ENCODE measurements around the gene MRNIP.
"Not testable (repeated sequence)": the region's sequence is repeated elsewhere in the genome, so short reads cannot be mapped to it uniquely, and the experiment has no call there.

The MRNIP gene

DNA sequence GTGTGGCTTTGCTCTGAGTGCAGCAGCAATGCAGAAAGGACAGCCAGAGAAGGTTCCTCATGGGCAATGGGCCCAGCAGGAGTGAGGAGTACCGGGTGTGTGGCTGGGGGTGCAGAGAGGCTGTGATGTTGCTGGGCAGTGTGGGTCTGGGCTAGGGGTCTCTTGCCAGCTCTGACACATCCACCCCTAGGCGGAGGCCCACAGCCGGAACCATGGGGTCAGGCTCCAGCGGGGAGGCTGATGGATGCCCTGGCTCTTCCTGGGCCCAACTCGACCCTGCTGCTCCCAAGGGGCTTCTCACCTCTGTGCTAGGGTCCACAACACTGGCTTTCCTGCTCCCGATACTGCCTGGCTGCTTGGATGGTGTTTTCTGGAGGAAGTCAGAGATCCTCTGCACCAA is 29.2 kb upstream of the MRNIP start:
- DNase-seq = no peak

DNA sequence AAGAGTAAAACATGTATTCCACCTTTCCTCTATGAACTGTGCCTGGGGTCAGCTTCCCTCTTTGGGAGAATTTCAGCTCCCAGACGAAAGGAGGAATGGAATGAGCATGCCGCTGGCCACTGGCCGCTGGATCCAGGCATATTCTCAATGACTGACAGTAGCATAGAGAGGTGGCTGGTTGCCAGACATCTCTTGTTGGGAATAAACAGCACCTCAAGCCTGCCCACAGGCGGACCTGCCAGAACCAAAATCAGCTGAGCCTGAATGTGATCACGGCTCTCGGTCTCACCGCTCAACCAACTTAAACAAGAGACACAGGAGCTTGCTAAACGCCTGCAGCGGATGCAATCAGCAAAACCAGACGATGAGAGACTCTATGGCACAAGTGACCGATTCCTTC is 28.5 kb upstream of the MRNIP start:
- DNase-seq = no peak

DNA sequence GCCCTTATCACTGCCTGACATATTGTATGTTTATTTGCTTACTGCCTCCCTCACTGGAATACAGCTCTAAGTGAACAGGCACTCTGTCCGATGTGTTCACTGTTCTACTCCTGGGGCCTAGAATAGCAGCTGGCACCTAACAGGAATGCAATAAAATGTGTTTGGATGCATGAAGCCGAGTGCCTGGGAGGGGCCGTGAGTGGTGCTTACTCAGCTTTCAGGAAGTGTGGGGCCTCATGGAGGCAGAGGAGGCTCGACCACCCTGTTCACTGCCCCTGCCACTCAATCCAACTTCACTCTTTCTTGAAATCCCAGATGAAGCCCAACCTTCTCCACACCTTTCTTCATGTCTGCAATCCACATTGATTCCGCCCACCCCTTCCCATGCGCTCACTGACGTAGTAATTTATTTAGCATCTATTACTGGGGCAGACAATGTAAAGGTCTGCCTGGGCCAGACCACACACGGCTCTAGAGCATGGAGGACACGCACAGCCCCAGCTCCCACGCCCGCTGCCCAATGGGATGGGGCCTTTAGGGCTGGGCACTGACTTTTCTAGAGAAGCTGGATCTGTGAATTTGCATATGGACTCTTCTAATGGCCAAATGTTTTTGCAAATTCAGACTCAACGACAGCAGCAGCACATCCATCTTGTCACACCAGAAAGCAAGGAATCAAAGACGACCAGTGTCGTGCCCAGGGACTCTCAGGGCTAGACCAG is 27.7 kb upstream of the MRNIP start:
- no peak for DNase-seq

DNA sequence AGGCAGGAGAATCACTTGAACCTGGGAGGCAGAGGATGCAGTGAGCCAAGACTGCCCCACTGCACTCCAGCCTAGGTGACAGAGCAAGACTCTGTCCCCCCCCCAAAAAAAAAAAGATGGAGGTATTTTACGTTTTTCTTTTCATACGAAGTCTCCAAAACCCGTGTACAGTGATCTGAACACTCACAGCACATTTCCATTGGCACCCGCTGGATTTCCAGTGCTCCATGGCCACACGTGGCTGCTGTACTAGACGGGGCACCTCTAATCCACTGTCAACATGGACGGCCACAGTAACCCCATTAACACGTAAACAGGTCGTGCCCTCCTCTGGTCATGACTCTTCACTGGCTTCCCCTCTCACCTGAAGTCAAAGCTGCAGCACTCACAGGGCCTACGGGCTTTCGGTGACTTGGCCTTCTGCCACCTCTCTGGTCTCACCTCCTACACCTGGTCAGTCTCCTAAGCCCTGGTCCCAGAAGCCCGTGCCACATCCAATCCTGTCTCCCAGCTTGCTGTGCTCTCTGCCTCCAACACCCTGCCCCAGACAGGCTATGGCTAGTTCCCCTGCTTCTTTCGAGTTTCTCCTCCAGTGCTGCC is 27.0 kb upstream of the MRNIP start:
- DNase-seq = no peak

DNA sequence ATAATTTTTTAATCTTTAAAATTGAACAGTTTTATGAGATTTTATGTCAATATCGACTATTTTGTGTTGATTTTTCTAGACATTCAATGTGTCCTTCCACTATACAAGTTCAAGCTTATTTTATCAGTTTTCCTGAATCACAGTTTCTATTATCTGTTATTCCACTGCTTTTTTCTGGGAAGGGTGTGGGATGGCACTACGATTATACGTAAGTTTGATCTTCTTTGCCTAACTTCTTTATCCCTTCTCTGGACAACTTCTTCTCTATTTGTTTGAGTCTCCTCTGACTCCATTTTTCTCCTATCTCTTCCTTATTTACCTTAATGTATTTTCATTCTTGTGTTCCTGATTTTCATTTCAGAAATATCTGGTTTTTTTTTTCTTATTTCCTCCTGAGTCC is 24.5 kb upstream of the MRNIP start:
- no peak for DNase-seq

DNA sequence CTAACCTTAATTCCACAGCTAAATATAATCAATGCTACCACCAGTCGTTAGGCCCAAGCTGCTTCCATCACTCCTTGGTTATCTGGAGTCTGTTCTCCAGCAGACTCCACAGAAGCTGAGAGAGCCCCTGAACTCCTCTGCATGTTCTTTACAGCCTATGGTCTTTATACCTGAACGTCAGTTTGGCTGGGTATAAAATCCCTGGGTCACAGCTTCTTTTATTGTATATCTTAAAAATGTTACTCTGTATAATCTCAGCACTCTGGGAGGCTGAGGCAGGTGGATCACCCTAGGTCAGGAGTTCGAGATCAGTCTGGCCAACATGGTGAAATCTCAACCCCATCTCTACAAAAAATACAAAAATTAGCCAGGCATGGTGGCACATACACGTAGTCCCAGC is 23.7 kb upstream of the MRNIP start:
- no peak for DNase-seq

DNA sequence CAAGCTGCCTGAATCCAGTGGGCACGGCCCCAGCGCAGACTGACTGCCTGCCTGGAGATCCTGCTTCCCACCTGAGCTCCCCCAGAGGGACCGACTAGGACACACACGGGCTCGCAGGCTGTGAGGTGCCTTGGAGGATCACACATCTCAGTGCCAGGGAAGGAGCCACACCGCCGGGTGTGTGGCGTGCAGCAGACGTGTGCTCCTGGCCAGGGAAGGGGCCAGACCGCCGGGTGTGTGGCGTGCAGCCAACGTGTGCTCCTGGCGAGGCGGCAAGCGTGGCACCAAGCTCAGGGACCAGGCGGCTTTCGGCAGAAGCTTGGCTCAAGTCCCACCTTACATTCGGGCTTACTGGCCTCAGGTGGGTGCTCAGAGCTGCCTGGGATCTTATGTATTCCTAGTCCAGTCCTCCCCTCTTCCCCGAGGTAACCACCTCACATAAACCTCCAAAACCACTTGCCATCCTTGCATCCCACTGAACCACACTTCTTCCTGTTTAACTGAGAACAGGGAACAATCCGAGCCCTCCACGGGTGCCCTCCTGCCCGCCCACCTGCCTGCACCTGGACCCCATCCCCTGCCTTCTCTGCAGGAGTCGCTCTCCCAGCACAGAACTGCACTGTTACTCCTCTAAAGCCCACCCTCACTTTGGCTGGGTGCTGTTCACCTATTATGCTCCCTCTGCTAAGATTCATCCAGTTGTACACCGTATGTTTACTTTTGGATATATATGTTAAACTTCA is 22.4 kb upstream of the MRNIP start:
- no peak for DNase-seq

DNA sequence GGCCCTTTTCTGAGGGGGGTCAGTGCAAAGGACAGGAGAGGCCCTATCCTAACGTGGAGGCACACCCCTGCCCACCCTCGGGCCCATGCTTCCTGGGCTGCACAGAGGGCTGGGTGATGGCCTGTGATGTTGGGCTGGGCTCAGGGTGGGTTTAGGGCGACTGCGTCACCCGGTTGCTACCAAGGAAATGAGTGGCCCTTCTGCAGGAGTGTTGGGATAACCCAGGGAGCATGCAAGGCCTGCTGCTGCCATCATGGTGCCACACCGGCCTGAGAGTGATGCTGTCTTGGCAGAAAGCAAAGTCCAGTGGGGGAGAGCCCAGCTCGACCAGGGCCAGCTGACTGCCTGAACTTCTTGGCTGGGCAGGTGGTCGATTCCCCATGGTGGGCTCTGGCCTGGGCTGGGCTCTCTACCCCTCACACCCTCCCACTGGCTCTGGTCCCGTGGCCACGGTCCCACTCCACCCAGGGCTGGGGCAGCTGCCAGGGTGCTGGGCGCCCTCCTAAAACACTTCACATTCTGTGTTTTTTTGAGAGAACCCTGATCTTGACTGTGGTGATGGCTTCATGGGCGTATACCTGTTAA is 21.5 kb upstream of the MRNIP start:
- no peak for DNase-seq

DNA sequence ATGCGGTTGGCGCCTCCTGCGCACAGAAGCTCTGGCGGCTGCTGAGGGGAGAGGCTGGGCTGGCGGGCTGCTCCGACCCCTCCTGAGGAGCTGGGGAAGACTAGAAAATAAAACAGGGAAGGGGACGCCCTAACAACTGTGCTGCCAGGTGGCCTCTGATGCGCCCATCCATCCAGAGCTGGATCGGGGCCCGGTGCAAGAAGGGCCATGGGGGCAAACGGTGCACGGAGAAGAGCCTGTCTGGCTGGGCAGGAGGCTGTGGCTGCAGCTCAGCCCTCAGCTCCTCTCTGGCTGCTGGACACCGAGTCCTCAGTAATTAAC is 21.0 kb upstream of the MRNIP start:
- no peak for DNase-seq

DNA sequence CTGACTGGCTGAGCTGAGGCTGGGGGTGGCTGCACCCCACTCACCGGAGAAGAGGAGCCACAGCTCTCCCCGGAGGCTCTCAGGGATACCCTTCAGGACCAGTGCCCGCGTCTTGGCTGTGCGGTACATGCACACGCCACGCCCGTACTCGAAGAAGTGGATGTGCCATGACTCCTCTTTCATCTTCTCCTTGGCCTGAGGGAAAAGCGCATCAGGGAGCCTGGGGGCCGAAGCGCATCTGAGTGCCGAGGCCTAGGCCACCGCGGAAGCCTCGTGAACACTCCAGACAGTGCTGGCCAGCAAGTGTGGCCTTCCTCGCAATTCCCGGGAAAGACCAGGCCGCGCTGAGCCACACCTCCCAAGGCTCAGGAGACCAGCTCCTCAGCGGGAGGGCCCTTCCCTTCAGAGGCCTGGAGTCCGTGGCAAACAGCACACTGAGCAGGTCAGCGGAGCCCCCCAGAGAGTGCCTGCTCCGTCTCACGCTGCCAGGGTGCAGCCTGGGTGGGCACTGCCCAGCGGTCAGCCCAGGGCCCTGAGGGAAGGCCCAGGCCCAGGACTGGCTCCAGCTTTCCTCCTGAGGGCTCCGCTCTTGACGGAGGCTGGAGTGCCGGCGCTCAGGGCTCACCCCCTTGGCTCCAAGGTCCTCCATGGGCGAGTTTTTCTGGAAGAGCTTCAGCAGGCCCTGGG is 20.5 kb upstream of the MRNIP start:
- DNase-seq = no peak

DNA sequence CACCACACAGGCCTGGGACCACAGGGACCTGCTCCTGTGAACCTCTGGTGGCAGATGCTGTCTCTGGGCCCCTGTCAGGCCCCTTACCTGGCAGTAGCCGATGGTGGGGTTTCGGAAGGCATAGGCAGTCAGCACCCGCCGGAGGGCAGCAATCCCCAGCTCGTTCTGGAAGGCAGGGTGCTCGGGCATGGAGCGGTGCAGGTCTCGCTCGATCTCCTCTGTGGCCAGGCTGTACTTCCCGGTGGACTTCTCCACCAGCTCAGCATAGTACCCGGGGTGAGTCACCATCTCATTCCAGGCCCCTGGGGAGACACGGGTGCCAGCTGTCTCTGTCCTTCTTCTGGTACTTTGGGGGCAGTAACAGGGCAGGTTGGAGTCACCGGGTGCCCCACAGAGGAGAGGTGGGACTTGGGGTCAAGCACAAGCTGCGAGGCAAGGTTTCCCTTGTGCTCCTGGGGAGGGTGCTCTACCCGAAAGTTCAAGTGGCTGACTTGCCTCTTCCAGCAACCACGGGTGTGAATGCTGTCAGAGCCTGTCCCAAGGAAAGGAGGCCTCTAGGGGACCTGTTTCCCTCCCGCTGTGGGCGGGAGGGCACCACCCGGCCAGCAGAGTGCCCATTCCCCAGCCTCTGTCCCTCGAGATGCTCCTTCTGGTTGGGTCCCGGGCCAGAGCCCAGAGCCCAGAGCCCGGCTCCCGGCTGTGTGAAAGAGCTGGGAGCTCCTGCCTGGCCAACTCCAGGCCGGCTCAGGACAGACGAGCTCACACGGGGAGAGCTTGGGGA is 19.8 kb upstream of the MRNIP start:
- no peak for DNase-seq

DNA sequence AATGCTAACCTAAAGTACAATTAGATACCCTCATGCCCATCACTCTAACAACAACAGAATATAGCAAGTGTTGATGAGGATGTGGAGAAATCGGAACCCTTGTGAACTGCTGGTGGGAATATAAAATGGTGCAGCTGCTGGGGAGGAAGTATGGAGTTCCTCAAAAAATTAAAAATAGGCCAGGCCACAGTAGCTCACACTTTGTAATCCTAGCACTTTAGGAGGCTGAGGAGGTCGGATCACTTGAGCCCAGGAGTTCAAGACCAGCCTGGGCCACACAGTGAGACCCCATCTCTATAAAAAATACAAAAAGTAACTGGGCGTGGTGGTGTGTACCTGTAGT is 18.0 kb upstream of the MRNIP start:
- DNase-seq = no peak

DNA sequence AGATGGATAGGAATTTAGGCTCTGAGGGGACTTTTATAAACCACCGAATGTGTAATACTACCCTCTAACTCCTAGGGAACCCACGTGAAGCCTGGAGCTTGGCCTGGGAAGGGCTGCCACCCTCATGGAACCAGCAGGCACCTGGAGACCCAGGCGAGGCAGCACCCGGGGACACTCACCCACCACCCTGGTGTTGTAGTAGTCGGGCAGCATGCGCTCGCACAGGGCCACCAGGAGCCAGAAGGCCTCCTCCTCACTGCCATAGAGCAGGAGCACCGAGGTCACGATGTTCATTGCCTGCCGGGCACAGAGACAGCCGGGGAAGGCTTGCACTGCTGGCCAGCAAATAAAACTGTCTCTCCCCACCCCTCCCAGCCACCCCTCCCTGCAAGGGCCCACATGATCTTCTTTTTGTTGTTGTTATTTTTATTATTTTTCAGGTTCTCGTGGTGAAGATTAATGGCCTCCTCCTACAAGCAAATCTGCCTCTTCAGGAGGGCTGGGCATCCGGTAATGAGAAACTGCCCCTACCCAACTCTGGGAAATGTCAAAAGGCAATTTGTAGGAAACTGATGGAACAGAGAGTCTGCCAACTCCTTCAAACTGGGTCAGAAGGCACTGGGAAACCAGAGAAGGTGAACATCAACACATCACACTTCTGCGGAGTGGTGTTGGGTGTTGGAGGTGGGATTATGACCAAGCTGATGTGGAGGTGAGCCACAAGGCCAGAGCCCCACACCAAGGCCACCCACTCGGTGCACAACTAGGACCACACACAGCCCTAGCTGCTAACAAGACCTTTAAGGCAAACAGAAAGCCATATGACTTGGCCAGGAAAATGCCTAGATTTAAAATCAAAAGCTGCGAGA is 17.4 kb upstream of the MRNIP start:
- DNase-seq = no peak

DNA sequence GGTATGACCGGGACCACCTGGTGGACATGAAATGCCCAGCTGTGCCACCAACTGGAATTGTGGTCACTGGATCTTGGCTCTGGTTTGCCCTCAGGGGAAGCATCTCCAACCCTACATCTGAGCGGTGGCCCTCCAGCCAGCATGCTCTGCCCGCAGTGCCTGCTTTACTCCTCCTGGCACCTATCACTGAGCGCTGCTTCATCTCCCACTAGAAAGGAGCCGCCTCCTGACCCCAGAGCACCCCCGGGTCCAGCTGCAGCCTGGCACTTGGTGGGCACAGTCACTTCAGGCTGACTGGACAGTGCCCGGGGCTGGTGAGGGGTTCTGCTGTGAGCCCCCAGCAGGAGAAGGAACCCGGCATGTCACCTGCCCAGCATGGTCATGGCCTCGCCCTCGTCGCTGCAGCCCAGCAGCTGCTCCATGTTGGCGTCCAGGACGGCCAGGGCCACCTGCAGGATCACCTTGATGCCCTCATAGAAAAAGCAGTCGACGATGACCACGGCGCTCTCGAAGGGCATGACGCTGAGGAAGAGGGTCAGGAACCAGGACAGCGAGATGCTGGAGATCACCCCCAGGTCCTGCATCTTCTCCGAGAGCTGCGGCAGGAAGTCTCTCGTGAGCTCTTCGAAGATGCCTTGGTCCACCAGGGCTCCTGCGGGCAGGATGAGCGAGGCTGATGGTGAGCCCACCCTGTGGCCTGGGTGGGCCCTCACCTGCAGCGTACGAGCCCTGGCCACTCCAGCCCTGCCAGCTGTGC is 16.1 kb upstream of the MRNIP start:
- DNase-seq = no peak

DNA sequence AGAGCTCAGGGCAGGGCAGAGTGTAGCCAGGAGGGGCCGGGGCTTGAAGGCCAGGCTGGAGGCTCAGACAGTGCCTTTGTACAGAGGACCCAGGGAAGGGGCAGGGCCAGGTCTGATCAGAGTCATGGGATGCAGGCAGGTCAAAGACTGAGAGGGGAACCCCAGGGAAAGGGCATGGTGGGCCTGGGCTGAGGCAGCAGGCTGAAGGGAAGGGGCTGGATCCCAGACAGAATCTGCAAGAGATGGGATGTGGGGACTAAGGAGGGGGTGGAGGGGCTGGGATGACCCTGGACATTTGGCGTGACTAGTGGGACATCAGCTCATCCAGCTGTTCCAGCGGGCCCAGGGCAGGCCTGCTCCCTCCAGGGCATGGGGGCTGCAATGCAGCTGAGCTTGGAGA is 15.5 kb upstream of the MRNIP start:
- DNase-seq = no peak

DNA sequence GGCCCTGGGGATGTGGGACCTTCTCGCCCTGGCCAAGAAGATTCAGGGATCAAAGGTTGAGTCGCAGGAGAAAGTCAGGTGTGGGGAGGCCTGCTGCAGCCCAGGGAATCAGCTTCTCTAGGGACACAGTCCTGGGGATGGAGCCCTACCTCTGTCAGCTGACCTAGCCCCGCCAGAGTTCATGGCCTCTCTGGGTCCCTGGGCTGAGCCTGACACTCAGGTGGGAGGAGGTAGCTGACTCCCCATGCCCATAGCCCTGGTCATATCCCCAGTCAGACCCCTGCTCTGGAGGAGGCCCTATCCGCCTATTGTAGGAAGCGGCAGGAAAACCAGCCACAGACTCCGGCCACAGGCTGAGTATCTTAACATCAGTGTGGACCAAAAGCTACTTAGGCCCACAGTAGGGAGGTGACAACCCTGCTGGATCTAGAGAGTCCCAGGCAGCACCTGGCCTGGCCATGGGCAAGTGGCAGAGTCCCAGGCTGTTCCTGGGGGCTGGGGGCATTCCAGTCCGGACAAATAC is 15.0 kb upstream of the MRNIP start:
- DNase-seq = no peak

DNA sequence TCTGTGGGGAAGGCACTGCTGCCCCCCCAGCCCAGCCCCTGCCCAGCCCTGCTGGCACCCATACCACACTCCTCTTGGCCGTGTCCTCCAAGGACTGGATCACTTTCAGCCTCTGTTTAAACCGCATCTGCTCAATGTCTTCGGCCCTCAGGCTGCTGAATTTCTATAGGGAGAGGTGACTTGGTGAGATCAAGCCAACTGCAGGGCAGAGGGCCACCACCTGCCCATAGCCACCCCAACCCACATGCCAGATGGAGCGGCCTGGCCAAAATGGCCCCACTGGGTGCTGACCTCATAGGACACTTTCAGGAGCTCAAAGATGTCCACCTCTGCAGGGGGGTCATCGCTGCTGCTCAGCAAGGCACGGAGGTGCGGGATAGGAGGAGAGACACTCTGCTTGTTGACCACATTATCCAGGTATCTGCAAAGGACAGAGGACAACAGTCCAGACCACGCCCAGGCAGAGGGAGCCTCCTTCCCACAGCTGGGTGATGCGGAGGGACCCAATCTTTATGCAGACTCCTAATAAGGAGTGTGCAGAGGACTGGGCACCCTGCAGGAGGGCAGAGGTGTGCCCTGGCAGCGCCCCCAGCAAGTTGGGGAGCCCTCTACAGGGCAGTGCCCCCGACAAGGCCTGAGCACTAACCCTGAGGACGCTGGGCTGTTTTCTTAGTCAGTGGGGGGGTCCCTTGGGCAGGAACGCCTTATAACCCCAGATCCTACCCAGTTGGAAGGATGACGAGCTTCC is 14.4 kb upstream of the MRNIP start:
- no peak for DNase-seq

DNA sequence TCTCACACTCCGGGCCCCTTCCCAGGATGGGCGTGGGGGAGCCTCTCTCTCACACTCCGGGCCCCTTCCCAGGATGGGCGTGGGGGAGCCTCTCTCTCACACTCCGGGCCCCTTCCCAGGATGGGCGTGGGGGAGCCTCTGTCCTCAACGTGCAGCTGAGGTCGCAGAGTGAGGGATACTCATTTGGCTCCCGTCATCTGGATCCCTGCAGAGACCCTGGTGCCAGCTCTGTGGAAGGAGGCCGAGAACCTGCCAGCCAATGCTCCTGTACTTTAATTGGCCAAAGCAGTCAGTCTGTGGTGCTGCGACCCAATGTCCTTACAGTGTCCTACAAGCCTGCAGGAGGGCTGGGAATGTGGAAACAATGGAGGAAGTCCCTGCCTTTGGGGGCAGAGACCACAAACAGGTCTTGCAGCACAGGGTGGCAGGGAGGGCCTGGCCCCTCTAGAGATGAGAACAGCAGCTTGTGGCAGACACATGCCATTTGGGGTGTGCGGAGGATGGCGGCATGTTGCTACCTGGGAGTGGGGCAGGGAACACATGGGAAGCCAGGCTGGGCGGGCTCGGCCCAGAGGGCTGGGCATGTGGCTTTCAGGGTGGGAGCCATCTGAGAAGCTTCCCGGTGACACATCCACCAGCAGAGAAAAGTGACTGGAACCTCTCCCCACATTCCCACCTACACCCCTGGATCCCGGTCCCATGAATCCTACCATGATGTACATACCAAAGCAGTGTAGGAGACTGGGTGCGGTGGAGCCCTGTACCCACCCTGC is 13.6 kb upstream of the MRNIP start:
- no peak for DNase-seq

DNA sequence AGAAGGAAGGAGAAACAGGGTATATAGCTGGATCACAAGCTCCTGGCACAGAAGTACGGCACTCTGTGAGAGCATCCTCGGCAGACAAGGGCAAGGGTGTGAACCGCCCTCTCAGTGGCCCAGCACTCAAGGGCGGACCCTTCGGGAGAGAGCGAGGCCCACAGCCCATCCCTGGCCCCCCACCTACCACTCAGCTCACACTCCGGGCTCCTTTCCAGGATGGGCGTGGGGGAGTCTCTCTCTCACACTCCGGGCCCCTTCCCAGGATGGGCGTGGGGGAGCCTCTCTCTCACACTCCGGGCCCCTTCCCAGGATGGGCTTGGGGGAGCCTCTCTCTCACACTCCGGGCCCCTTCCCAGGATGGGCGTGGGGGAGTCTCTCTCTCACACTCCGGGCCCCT is 12.9 kb upstream of the MRNIP start:
- not testable (repeated sequence) for DNase-seq
